Left lobe of liver (tissue), 2 donors: Measurements from ENCODE around the gene TTBK2. TPM values are rescaled to one million over a fixed set of nuclear protein-coding genes. Genes with fewer than 3 reads are reported as not detected.
"Not testable (repeated sequence)": the region's sequence is repeated elsewhere in the genome, so short reads cannot be mapped to it uniquely, and the experiment has no call there.

Source experiments
- ATAC-seq: fragments of 200-7000 bp; cut with Tn5 transposase; one replicate; pipeline ENCODE4 v1.9.1; 2020; ENCODE audit warnings: mild to moderate bottlenecking, moderate library complexity
- DNase-seq: peaks from one replicate; pipeline ENCODE4 v3.0.0-alpha.2; 2020; ENCODE audit warnings: low spot score
- total RNA-seq: library from RNA; stranded (reverse); gene quantifications from one replicate; pipeline ENCODE4 v1.2.1, GENCODE V29; 2021
- donor health status: DM: no; HTN: no; CAD: no; lungs with moderate emphysema.
- donor health status: DM: no; HTN: yes; CAD: no.

Gene TTBK2
- total RNA-seq, 1 donor from 2014 or later, result 6.6 TPM

DNA sequence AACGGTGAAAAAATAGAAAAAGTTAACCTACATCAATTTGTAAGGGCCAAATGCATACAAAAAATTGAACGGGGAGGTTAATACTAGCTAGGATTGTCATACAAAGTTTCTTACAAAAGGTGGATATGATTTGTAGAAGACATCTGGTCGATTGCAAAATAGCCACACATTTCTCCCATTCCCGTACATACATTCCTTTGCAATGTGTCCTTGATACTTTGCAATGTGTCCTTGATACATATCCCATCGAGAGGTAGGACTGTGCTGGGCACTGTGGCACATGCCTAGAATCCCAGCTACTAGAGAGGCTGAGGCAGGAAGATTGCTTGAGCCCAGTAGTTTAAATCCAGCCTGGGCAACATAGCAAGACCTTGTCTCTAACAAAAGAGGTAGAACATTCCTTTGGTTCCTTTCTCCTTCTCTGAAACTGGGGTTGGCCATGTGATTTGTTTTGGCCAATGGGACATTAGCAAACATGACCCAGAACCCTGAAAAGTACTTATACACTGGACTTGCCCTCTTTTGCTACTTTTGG is 9.5 kb downstream of the TTBK2 start:
- DNase-seq (no peak), ATAC-seq (no peak)

GRCh38 chr15:42908538-42908937 is 12.0 kb downstream of the TTBK2 start:
- DNase-seq (no peak), ATAC-seq (no peak)

GRCh38 chr15:42903388-42904324 is 16.9 kb downstream of the TTBK2 start:
- no peak for DNase-seq
- no peak for ATAC-seq

- not testable (repeated sequence) for ATAC-seq, DNase-seq
Observed at GRCh38 chr15:42893911-42894310, 26.7 kb downstream of the TTBK2 start.

DNA sequence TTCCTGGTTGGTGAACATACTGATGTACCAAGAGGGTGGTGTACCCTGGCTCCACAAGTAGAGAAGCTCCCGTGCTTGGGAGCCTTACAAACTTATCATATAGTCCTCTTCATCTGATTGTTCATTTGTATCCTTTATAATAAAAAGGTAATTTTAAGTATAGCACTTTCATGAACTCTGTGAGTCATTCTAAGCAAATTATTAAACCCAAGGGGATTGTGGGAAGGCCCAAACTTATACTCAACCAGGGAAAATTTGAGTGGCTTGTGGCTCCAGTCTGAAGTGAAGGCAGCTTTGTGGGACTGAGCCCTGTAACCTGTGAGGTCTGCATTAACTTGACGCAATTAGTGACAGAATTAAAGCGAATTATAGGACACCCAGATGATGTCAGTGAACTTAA is 29.0 kb downstream of the TTBK2 start:
- ATAC-seq (no peak), DNase-seq (no peak)

GRCh38 chr15:42890161-42890913 is 30.2 kb downstream of the TTBK2 start:
- DNase-seq, result no peak
- no peak for ATAC-seq

- ATAC-seq, DNase-seq: not testable (repeated sequence)
Observed at GRCh38 chr15:42887384-42887783, 33.2 kb downstream of the TTBK2 start.

GRCh38 chr15:42880121-42880520 is 40.5 kb downstream of the TTBK2 start:
- DNase-seq, result no peak
- ATAC-seq, result no peak

- ATAC-seq, result peak; percentile 50
- no peak for DNase-seq
Observed at GRCh38 chr15:42879443-42879842, 41.1 kb downstream of the TTBK2 start.

- no peak for DNase-seq
- no peak for ATAC-seq
Observed at GRCh38 chr15:42876224-42876623, 44.4 kb downstream of the TTBK2 start.

DNA sequence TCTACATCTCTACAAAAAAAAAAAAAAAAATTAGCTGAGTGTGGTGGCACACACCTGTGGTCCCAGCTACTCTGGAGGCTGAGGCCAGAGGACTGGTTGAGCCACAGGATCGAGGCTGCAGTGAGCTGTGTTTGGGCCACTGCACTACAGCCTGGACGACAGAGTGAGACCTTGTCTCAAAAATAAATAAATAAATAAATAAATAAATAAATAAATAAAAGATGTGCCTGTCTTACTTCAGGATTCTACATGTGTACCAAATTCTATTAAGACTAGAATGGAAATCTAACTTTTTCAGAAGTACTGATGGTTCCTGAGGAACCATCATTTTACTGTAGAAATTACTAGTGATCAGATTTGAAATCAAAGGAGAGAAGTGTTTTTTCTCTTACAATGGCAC is 51.9 kb downstream of the TTBK2 start:
- ATAC-seq, result no peak
- no peak for DNase-seq

DNA sequence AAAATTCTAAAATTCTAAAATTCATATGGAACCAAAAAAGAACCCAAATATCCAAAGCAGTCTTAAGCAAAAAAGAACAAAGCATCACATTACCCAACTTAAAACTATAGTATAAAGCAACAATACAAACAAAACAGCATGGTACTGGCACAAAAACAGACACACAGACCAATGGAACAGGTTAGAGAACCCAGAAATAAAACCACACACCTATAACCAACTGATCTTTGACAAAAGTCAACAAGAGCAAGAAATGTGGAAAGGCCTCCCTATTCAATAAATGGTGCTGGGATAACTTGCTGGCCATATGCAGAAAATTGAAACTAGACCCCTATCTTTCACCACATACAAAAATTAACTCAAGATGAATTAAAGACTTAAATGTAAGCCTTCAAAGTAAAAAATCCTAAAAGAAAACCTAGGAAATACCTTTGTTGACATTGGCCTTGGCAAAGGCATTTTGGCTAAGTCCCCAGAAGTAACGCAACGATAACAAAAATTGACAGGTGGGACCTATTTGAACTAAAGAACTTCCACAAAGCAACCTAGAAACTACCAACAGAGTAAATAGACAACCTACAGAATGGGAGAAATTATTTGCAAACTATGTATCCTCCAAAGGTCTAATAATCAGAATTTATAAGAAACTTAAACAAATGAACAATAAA is 56.9 kb downstream of the TTBK2 start:
- no peak for DNase-seq
- peak; percentile 85 for ATAC-seq

DNA sequence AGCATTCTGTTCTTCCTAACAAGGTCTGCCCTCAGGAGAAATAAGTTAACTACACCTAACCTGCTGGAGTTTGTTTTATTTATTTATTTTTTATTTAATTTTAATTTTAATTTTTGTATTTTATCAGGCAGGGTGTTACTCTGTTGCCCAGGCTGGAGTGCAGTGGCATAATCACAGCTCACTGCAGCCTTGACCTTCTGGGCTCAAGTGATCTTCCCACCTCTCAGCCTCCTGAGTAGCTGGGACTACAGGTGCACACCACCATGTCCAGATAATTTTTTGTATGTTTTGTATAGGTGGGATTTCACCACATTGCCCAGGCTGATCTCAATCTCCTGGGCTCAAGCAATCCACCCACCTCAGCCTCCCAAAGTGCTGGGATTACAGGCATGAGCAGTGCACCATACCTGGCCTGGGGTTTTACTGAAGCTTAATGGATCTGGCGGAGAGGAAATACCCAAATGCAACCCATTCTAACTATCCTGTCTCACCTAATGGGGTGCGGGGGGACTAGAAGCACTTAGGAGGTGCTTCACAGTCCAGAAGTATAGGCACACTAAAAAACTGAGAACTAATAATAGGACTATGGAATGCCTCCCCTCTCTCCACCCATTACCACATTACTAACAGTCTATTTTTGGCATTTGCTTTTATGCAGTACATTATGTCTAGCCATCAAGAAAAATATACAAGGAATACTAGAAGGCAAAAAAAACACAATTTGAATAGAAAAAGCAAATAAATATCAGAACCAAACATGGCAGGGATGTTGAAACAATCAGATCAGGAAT is 61.4 kb downstream of the TTBK2 start:
- ATAC-seq, result no peak
- no peak for DNase-seq

- ATAC-seq, result no peak
- DNase-seq, result no peak
Observed at GRCh38 chr15:42858540-42858939, 62.0 kb downstream of the TTBK2 start.

- DNase-seq, result no peak
- no peak for ATAC-seq
Observed at GRCh38 chr15:42854576-42854975, 66.0 kb downstream of the TTBK2 start.

DNA sequence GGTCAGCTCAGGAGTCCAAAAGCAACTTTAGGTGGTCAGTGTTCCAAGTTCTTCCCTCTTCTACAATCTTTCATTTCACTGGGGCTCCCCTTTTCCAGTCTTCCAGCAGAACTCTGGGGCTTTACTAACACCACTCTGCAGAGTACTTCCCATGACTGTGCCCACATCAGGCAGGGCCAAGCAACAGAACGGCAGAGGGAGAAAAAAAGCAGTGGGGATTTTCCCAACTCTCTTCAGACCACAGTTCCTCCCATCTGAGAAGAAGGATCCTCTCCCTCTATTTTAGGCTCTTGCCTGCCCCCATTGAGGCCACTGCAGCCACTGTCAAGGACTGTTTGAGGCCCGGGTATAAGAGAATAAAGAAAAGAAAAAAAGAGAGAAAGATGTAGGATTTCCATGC is 70.7 kb downstream of the TTBK2 start:
- DNase-seq, result no peak

GRCh38 chr15:42848846-42849245 is 71.7 kb downstream of the TTBK2 start:
- DNase-seq (no peak), ATAC-seq (no peak)

More for the DNA sequence above, 70.7 kb downstream of the TTBK2 start:
- ATAC-seq, result no peak

GRCh38 chr15:42846647-42847046 is 73.9 kb downstream of the TTBK2 start:
- ATAC-seq, result no peak
- no peak for DNase-seq

DNA sequence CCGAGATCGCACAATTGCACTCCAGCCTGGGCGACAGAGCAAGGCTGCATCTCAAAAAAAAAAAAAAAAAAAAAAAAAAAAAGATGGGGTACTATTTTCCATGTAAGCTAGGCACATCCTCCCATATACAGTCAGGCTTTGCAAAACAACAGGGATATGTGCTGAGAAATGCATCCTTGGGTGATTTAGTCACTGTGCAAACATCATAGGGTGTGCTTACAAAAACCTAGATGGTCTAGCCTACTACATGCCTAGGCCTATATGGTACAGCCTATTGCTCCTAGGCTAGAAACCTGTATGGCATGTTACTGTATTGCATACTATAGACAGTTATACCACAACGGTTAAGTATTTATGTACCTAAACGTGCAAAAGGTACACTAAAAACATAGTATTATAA is 75.0 kb downstream of the TTBK2 start:
- DNase-seq, result no peak
- no peak for ATAC-seq

DNA sequence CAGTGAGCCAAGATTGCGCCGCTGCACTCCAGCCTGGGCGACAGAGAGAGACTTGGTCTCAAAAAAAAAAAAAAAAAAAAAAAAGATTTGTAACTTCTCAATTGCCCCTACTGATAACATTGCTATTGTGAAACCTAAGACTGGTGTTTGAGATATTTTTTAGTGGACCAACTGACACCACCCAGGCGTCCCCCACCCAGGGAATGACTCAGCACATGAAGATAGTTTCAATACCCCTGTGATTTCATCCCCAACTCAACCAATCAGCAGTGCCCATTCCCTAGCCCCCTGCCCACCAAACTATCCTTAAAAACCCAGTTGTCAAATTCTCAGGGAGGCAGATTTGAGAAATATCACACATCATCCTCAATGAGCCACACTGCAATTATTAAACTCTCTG is 76.9 kb downstream of the TTBK2 start:
- no peak for DNase-seq
- ATAC-seq, result no peak
